Peyer's patch (tissue), 4 donors: ENCODE measurements around the gene DISC1.

ENCODE experiments used
- CTCF ChIP-seq, 6 experiments: fragments of 450-650 bp in 4 of 6; fragments of 200-600 bp in 2 of 6; sonication (generic) in 1 of 6; IDR thresholded peaks; one replicate each; pipeline ENCODE4 v1.5.1; 2017 to 2019; ENCODE audit warnings: antibody characterized with exemption in 6 of 6, mild to moderate bottlenecking in 3 of 6, moderate library complexity in 1 of 6
- POLR2A ChIP-seq, 2 donors: fragments of 450-650 bp; IDR thresholded peaks; one replicate each; pipeline ENCODE4 v1.5.1; 2017; ENCODE audit warnings: antibody characterized with exemption in 2 of 2, mild to moderate bottlenecking in 2 of 2, moderate library complexity in 2 of 2

GRCh38 chr1:232048481-232048880 lies 421.9 kb downstream of the DISC1 start:
- TF ChIP-seq CTCF (IDR thresholded peaks at IDR 0.05) = no peak
- TF ChIP-seq POLR2A (IDR thresholded peaks at IDR 0.05) = no peak
